NCI-H2196 treated with DMSO at 0.1 percent for 48 hours (cell line): ENCODE data around the gene CSDE1.

Source experiments
- DNase-seq: peaks from one replicate; lab custom pipeline; 2025; ENCODE audit not compliant: unreplicated experiment; lab: John Stamatoyannopoulos, UW

The CSDE1 gene

GRCh38 chr1:114703242-114703641 is 54.5 kb downstream of the CSDE1 start:
- no peak for DNase-seq

DNA sequence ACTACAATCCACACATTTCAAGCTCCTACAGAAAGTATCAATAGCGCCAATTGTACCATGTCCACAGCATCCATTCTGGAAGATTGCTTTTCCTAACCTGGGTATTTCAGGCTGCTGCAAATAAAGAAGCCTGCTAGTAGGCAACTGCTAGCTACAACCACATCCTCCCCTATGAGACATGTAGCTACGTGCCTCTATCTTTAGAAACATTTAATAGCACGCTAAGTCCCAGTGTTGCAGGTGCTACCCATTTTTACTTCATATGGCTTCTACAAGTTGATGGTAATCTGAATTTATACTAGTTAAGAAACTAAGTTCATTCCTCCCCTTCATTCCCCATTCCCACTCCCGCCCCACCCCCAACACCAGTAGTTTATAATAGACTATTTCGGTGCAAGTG is 55.0 kb downstream of the CSDE1 start:
- no peak for DNase-seq

DNA sequence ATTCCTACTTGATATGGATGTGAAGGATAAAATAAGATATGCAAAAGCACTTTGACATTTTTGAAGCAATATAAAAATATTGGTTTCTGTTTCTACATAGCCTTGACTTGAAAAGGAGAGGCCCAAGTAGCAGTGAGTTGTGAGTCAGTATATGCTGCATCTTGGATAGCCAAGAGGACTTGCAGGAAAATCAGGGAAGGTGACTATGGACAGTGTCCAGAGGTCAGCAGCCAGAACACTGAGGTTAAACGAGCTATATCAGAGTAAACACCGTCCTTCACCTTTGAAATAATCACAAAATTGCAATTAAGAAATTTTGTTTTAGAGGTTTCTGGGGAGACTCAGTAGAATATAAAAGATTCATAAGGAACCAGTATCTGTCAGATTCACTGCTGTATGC is 55.9 kb downstream of the CSDE1 start:
- no peak for DNase-seq

- DNase-seq = no peak
Observed at GRCh38 chr1:114700036-114700600, 57.7 kb downstream of the CSDE1 start.

DNA sequence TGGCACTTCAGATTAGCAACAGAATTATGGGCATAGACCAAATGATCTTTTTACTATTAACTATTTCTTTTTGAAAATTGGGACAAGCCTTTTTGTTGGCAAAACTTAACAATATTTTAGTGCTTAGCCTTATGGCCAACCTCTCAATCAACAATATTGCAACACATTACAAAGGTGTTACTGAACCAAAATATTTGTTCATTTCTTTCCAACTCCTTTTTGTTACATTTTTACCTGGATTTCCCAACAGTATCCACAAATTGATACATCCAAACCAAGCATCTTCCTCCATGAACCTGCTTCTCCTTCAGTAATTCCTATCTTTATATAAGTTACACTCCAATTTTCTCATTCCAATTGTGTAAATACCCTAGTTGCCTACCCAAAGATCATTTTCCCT is 61.0 kb downstream of the CSDE1 start:
- DNase-seq = no peak

- DNase-seq = no peak
Observed at GRCh38 chr1:114695430-114696058, 62.2 kb downstream of the CSDE1 start, which contains the start of gene AMPD1. TSS of gene AMPD1 (minus strand) at chr1:114695546. CDS start at chr1:114695471, 75 bp downstream.

GRCh38 chr1:114694540-114695310 is 63.1 kb downstream of the CSDE1 start:
- no peak for DNase-seq

- DNase-seq = no peak
Observed at GRCh38 chr1:114692947-114693346, 64.8 kb downstream of the CSDE1 start.

DNA sequence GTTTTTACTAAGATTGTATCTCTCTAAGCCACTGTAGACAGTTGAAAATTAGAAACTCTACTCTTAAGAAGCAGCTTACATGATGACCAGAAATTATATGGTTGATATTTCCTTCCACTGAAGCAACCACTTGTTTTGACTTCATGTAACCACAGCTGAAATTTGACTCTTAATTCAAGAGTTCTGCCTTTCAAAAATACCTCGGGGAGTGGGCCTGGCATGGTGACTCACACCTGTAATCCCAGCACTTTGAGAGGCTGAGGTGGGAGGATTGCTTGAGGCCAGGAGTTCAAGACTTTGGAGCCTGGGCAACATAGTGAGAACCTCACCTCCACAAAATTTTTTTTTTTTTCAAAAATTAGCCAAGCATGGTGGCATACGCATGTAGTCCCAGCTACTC is 66.7 kb downstream of the CSDE1 start:
- DNase-seq = no peak

- DNase-seq = no peak
Observed at GRCh38 chr1:114690148-114690547, 67.6 kb downstream of the CSDE1 start.

- no peak for DNase-seq
Observed at GRCh38 chr1:114688526-114688925, 69.3 kb downstream of the CSDE1 start.

- DNase-seq = no peak
Observed at GRCh38 chr1:114685851-114686250, 71.9 kb downstream of the CSDE1 start.

DNA sequence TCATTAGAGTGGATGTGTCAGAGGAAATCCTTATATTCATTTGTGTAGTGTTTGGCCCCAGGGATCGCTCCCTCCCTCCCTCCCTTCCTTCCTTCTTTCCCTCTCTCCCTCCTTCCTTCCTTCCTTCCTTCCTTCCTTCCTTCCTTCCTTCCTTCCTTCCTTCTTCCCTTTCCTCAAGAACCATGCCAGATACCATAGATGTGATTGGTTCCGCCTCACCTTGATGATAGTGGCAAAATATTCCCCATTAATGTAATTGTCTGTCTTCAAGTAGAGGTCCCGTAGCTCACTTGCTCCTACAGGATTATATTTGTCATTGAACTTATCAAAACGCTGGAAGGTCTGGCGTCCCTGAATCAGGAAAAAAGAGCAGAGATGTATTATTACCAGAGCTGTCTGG is 80.1 kb downstream of the CSDE1 start:
- no peak for DNase-seq

GRCh38 chr1:114676115-114676514 is 81.7 kb downstream of the CSDE1 start:
- DNase-seq = no peak

- DNase-seq = no peak
Observed at GRCh38 chr1:114671939-114672275, 85.9 kb downstream of the CSDE1 start.

GRCh38 chr1:114671011-114671938 is 86.5 kb downstream of the CSDE1 start:
- DNase-seq = no peak

DNA sequence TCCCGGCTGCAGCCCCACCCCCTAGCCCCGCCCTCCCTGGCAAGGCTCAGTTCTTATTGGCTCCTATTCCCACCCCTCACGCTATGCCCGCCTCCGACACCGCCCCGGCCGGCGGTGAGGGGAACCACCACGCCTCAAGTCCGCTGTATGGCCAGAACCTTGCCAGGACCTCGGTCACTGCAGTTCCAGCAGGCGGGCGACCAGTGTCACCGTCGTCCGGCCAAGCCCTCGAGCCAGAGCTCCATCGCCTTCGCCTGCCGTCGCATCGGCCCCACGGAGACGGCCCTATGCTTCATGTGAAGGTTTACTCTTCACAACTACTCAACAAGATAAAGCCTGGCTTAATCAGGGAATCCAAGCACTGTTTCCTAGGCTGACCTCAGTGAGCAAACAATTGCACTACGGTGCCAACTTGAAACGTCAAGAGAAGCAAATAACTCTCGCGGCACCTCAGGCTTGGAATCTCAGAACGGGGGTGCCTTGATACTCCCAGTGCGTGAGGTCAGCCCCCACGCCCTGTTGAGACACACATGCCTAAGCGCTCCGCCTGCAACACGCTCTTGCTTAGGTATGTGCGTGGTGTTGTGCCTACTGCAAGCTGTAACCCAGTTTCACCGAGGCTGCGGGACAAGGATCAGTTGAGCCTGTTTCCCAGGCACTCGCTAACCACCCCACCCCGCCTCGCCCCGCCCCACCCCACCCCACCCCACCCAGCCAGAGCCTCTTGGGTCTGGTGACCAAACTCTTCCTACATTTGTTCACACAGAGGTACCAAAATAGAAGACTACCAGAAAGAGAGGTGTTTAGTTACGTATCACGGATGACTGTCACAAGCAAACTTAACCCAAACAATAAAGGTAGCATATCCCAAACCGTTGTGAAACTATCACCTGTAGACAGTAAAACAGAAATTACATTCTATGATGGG is 87.4 kb downstream of the CSDE1 start:
- DNase-seq = peak; percentile 67

DNA sequence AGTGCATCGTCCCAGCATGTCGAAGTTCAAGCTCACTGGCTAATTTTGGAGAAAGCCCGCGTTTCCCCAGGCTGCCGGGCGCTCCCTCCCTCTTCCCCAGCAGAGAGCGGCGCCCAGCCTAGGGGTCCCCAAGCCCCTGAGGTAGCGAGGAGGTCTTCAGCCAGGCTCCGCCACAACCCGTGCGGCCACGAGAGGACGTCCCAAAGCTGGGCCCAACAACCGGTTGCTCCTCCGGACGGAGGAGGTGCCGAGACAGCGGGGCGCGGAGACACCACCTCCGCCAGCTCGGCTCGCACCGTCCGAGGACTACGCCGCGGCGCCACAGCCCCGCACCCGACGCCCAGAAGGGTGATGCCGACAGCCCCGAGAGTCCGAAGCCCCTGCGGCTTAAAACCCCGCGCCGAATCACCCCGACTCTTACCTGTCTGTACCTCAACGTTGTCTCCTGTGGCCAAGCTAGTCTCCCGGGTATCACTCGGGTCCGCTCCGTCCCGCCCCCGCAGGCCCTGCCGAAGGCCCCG is 88.2 kb downstream of the CSDE1 start, which contains the start of gene DENND2C:
Gene DENND2C, minus strand, starts transcription at position 488 of the 521 bp plus-strand sequence. CDS start 44,065 bp downstream, outside the sequence.
- no peak for DNase-seq

- no peak for DNase-seq
Observed at GRCh38 chr1:114668784-114669561, 88.8 kb downstream of the CSDE1 start.
